Transverse colon (tissue), 4 donors: ENCODE data around the gene KNDC1.

ENCODE experiments used
- EP300 ChIP-seq: sonication (generic); formaldehyde crosslinking; IDR thresholded peaks from one replicate; pipeline ENCODE4 v1.6.1; 2017; ENCODE audit warnings: antibody characterized with exemption, low read depth
- POLR2A ChIP-seq: fragments of 450-650 bp; IDR thresholded peaks from one replicate; pipeline ENCODE4 v1.6.1; 2016; ENCODE audit warnings: antibody characterized with exemption, mild to moderate bottlenecking, moderate library complexity
- POLR2AphosphoS5 ChIP-seq, 3 donors: sonication (generic); formaldehyde crosslinking; IDR thresholded peaks; one replicate each; pipeline ENCODE4 v1.6.1; 2016; ENCODE audit warnings: antibody characterized with exemption in 3 of 3
- TF ChIP-seq, protein P1 (sequence below), 5 experiments: fragments of 200-600 bp in 3 of 5; fragments of 450-650 bp in 2 of 5; sonication (generic) in 3 of 5; IDR thresholded peaks; 1 replicate in 2 of 5; 2 replicates in 3 of 5; pipeline ENCODE4 v1.5.1; 2016 to 2017; ENCODE audit warnings: antibody characterized with exemption in 5 of 5, inconsistent platforms in 3 of 5, mild to moderate bottlenecking in 2 of 5, moderate library complexity in 1 of 5

DNA sequence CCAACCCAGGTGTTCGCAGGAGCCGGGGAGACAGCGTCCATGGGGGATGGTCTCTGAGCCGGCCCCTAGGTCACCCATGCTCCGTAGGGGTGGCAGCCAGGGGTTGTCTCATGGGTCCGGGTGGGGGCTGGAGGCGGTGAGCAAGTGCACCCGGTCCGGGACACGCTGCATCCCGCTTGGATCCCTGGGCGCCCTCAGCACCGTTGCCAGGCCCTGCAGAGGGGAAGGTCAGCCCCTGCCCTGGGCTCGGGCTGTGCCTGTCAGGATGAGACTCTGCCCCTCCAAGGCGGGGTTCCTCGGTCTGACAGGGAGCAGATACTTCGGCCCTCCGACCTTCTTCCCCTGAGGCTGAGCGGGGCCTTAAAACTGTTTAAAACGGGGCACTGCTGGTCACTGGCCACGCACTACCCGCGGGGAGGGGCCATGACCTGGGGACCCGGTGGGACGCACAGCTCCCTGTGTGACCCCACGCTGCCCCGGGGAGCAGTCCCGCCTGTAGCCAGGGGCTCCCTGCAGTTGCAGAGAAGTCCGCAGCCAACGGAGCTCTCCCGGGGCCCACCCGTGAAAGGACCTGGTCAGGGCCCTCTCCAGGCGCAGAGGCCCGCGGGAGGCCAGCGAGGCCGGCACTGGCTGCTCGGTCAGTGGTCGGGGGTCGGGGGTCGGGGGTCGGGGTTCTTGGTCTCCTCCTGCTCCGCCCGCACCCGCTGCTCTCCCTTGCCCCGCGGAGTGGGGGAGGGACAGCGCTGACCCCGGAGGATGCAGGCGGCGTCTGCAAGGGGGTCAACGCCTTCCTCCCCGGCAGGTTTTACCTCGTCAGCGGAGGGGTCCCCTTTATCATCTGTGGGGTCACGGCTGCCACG, 33.4 kb upstream of the KNDC1 start:
- TF ChIP-seq, protein P1, sequence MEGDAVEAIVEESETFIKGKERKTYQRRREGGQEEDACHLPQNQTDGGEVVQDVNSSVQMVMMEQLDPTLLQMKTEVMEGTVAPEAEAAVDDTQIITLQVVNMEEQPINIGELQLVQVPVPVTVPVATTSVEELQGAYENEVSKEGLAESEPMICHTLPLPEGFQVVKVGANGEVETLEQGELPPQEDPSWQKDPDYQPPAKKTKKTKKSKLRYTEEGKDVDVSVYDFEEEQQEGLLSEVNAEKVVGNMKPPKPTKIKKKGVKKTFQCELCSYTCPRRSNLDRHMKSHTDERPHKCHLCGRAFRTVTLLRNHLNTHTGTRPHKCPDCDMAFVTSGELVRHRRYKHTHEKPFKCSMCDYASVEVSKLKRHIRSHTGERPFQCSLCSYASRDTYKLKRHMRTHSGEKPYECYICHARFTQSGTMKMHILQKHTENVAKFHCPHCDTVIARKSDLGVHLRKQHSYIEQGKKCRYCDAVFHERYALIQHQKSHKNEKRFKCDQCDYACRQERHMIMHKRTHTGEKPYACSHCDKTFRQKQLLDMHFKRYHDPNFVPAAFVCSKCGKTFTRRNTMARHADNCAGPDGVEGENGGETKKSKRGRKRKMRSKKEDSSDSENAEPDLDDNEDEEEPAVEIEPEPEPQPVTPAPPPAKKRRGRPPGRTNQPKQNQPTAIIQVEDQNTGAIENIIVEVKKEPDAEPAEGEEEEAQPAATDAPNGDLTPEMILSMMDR (IDR thresholded peaks at IDR 0.05) = no peak
- no peak for TF ChIP-seq POLR2AphosphoS5 (IDR thresholded peaks at IDR 0.05)
- no peak for TF ChIP-seq POLR2A
- no peak for TF ChIP-seq EP300
